B cell (primary cell): ENCODE results near the gene DPYSL4. TPM values are rescaled to one million over a fixed set of nuclear protein-coding genes. Genes with fewer than 3 reads are reported as not detected.

Experiments used
- ATAC-seq: fragments of 200-7000 bp; cut with Tn5 transposase; one replicate; pipeline ENCODE4 v1.10.0; 2021; ENCODE audit warnings: low read depth, mild to moderate bottlenecking, moderate number of reproducible peaks, moderate library complexity
- CTCF ChIA-PET: fragments of 350-600 bp; sonication (Branson Sonifier 250); formaldehyde crosslinking; loops from one replicate; lab custom pipeline; 2021; ENCODE audit warnings: antibody characterized with exemption, inconsistent platforms; lab: Charles Lee
- POLR2A ChIA-PET: fragments of 350-600 bp; sonication (Branson Sonifier 250); formaldehyde crosslinking; loops from one replicate; lab custom pipeline; 2021; ENCODE audit warnings: antibody characterized with exemption; lab: Charles Lee
- DNase-seq: peaks from one replicate; pipeline ENCODE4 v3.0.0; 2013
- H2AFZ ChIP-seq: 2 replicates; pipeline ENCODE4 v1.6.1; 2012; ENCODE audit warnings: mild to moderate bottlenecking, low read depth, low read length; ENCODE audit not compliant: insufficient read depth, poor library complexity, severe bottlenecking
- H3K27ac ChIP-seq, 2 donors: 1 replicate in 1 of 2; 2 replicates in 1 of 2; pipeline ENCODE4 v1.5.1; 2012 to 2013; ENCODE audit warnings: low read length in 2 of 2, mild to moderate bottlenecking in 2 of 2, moderate library complexity in 1 of 2
- H3K27me3 ChIP-seq, 4 experiments: fragments of 200-600 bp in 1 of 4; sonication (generic) in 1 of 4; replicated peaks in 1 of 4; 1 replicate in 2 of 4; 2 replicates in 2 of 4; pipeline versions ENCODE4 v1.6.1 to v1.7.0; 2013 to 2016; ENCODE audit warnings: low read length in 3 of 4, mild to moderate bottlenecking in 2 of 4, mixed read lengths in 1 of 4, moderate library complexity in 1 of 4; ENCODE audit not compliant: insufficient read depth in 4 of 4, control insufficient read depth in 3 of 4; ENCODE audit errors: control extremely low read depth in 1 of 4
- H3K36me3 ChIP-seq, 2 experiments: replicated peaks in 1 of 2; 1 replicate in 1 of 2; 2 replicates in 1 of 2; pipeline versions ENCODE4 v1.6.1 to v1.7.1; 2013; ENCODE audit warnings: low read length in 1 of 2; ENCODE audit not compliant: insufficient read depth in 2 of 2, control insufficient read depth in 1 of 2; ENCODE audit errors: control extremely low read depth in 1 of 2, extremely low read depth in 1 of 2
- H3K4me1 ChIP-seq, 2 donors: fragments of 200-600 bp in 1 of 2; sonication (generic) in 1 of 2; 1 replicate in 1 of 2; 2 replicates in 1 of 2; pipeline versions ENCODE4 v1.5.1 to v1.6.1; 2013 to 2017; ENCODE audit warnings: low read length in 2 of 2; ENCODE audit not compliant: control insufficient read depth in 2 of 2, insufficient read depth in 2 of 2
- H3K4me2 ChIP-seq: replicated peaks from 2 replicates; pipeline ENCODE3; 2012; ENCODE audit warnings: mild to moderate bottlenecking, low read depth, low read length; ENCODE audit not compliant: poor library complexity, severe bottlenecking
- H3K4me3 ChIP-seq, 5 experiments: fragments of 200-600 bp in 1 of 5; sonication (generic) in 1 of 5; 1 replicate in 3 of 5; 2 replicates in 2 of 5; pipeline versions ENCODE4 v1.5.1 to v1.7.0; 2011 to 2016; ENCODE audit warnings: low read length in 4 of 5, mild to moderate bottlenecking in 4 of 5, low read depth in 2 of 5, control low read depth in 1 of 5, moderate library complexity in 1 of 5; ENCODE audit not compliant: insufficient read depth in 1 of 5; ENCODE audit errors: control extremely low read depth in 1 of 5, extremely low read depth in 1 of 5
- H3K79me2 ChIP-seq: fragments of 200-600 bp; sonication (generic); one replicate; pipeline ENCODE4 v1.6.0; 2016; ENCODE audit warnings: low read length; ENCODE audit not compliant: control insufficient read depth, insufficient read depth
- H3K9ac ChIP-seq: fragments of 200-600 bp; sonication (generic); 2 replicates; pipeline ENCODE4 v1.6.1; 2017; ENCODE audit warnings: mild to moderate bottlenecking, low read length, moderate library complexity
- H3K9me3 ChIP-seq, 3 donors: one replicate each; pipeline versions ENCODE4 v1.6.1 to v1.7.1; 2013; ENCODE audit warnings: low read length in 2 of 3; ENCODE audit not compliant: control insufficient read depth in 2 of 3, insufficient read depth in 1 of 3; ENCODE audit errors: control extremely low read depth in 1 of 3
- H4K20me1 ChIP-seq: 2 replicates; pipeline ENCODE4 v1.6.0; 2012; ENCODE audit warnings: mild to moderate bottlenecking, low read length; ENCODE audit not compliant: insufficient read depth, control insufficient read depth, poor library complexity, severe bottlenecking
- H3K27ac Mint-ChIP-seq: one replicate; pipeline ENCODE4 v1.8.0; 2021; ENCODE audit warnings: mixed read lengths
- H3K27me3 Mint-ChIP-seq: one replicate; pipeline ENCODE4 v1.8.0; 2021; ENCODE audit warnings: mixed read lengths
- H3K4me1 Mint-ChIP-seq: one replicate; pipeline ENCODE4 v1.8.0; 2021; ENCODE audit warnings: mixed read lengths
- H3K4me3 Mint-ChIP-seq: one replicate; pipeline ENCODE4 v1.8.0; 2021; ENCODE audit warnings: mixed read lengths
- H3K9me3 Mint-ChIP-seq: one replicate; pipeline ENCODE4 v1.8.0; 2022; ENCODE audit warnings: mixed read lengths; ENCODE audit not compliant: insufficient read depth
- EZH2 ChIP-seq: IDR thresholded peaks from 2 replicates; pipeline ENCODE4 v1.6.1; 2012; ENCODE audit warnings: borderline replicate concordance, low read depth, mild to moderate bottlenecking, moderate library complexity, low read length; ENCODE audit not compliant: insufficient read depth, poor library complexity, severe bottlenecking
- WGBS: methylation state at CpG from one replicate; pipeline ENCODE4 v1.1.5; 2013; ENCODE audit warnings: missing lambda C conversion rate; ENCODE audit not compliant: insufficient coverage; 5-methylcytosine and 5-hydroxymethylcytosine counted together
- intact Hi-C: fragments of 100-400 bp; cut with micrococcal nuclease; formaldehyde crosslinking; loops from one replicate; pipeline ENCODE4 v1.10.0; 2022
- polyA plus RNA-seq: library from polyadenylated mRNA; depleted of rRNA; stranded (reverse); fragments of >200 nt; gene quantifications from 2 replicates; pipeline ENCODE4 v1.2.3, GENCODE V29; 2012
- total RNA-seq, 2 donors: library from RNA; stranded (reverse); fragments of 120-200 nt in 1 of 2; gene quantifications; 1 replicate in 1 of 2; 2 replicates in 1 of 2; pipeline versions ENCODE4 v1.2.3 to v1.2.4, GENCODE V29; 2013 to 2022
- TF ChIP-seq, protein P1 (sequence below): fragments of 200-600 bp; IDR thresholded peaks from one replicate; pipeline ENCODE4 v1.8.0; 2022; ENCODE audit warnings: antibody characterized with exemption, mild to moderate bottlenecking

Gene DPYSL4
- total and polyA plus RNA-seq, 2 donors (not counting 1 experiment from before 2014, with no cell fraction given) = 0.03 to 0.22 TPM

GRCh38 chr10:132170561-132171361, 16.0 kb upstream of the DPYSL4 start:
- no peak overlapping the region for H3K27ac Mint-ChIP-seq
- no peaks in the 10 kb centered on the region for H3K4me1 Mint-ChIP-seq
- peaks cover 0 to 5% (median 0%) of the 10 kb centered on the region in 3 donors for H3K9me3 ChIP-seq
- peaks cover under 1 to 3% of the 10 kb centered on the region in 2 donors for H3K4me1 ChIP-seq
- no peaks in the 10 kb centered on the region for H3K79me2 ChIP-seq
- no peaks in the 10 kb centered on the region for H3K36me3 ChIP-seq
- H3K4me3 ChIP-seq = no peak overlapping the region
- H3K9me3 Mint-ChIP-seq = no peaks in the 10 kb centered on the region
- ATAC-seq (no peak), DNase-seq (no peak)
- H3K27ac ChIP-seq = no peak overlapping the region
- H2AFZ ChIP-seq = no peak overlapping the region
- POLR2A ChIA-PET = no interaction called here
- CTCF ChIA-PET = no interaction called here
- no peak overlapping the region for H3K4me2 ChIP-seq
- H3K9ac ChIP-seq = no peak overlapping the region
- H3K4me3 Mint-ChIP-seq = no peak overlapping the region
- intact Hi-C loops = no loop called here
- WGBS = 74% methylated on average over 34 of the region's 36 CpGs
- peaks cover 4% of the 10 kb centered on the region for H3K27me3 Mint-ChIP-seq
- H4K20me1 ChIP-seq = no peaks in the 10 kb centered on the region
- H3K27me3 ChIP-seq = no peaks in the 10 kb centered on the region
- no peak for TF ChIP-seq EZH2
- TF ChIP-seq, protein P1, sequence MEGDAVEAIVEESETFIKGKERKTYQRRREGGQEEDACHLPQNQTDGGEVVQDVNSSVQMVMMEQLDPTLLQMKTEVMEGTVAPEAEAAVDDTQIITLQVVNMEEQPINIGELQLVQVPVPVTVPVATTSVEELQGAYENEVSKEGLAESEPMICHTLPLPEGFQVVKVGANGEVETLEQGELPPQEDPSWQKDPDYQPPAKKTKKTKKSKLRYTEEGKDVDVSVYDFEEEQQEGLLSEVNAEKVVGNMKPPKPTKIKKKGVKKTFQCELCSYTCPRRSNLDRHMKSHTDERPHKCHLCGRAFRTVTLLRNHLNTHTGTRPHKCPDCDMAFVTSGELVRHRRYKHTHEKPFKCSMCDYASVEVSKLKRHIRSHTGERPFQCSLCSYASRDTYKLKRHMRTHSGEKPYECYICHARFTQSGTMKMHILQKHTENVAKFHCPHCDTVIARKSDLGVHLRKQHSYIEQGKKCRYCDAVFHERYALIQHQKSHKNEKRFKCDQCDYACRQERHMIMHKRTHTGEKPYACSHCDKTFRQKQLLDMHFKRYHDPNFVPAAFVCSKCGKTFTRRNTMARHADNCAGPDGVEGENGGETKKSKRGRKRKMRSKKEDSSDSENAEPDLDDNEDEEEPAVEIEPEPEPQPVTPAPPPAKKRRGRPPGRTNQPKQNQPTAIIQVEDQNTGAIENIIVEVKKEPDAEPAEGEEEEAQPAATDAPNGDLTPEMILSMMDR = no peak
